NCI-H2107 treated with DMSO at 0.1 percent for 48 hours (cell line): ENCODE results near the gene TAS2R60.
"Not testable (repeated sequence)": the region's sequence is repeated elsewhere in the genome, so short reads cannot be mapped to it uniquely, and the experiment has no call there.

Experiments
- DNase-seq: peaks from one replicate; lab custom pipeline; 2025; ENCODE audit not compliant: unreplicated experiment; lab: John Stamatoyannopoulos, UW

The TAS2R60 gene

DNA sequence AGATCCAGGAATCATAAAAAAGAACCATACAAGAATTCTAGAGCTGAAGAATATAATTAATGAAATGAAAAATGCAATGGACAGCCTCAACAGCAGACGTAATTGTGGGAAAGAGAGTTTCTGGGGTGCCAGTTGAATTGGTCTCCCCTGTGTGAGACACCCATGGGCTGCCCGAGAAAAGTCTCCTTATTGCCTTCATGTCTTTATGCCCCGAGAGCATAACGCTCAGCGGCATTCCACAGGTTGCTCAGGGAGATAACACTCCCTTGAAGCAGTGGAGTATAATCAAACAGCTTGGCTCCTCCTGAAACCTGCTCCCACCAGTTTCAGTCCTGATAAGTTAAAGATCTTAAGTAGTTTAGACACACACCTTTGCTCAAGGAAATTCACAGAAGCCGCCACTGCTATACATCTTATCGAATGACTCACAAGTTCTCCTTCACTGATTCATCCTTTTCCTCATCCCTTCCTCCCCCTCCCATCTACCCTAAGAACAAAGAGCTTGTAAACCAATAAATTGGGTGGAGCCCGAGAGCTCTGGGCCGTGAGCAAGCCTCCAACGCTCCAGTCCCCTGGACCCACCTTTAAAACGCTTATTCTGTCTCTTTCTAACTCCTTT, 28.9 kb downstream of the TAS2R60 start:
- DNase-seq, result not testable (repeated sequence)

GRCh38 chr7:143477501-143478150, 34.4 kb downstream of the TAS2R60 start, which contains the start of gene TAS2R41:
Gene TAS2R41, plus strand, starts transcription at chr7:143477873. Its CDS starts 0 bp downstream, at chr7:143477873.
- no peak for DNase-seq

DNA sequence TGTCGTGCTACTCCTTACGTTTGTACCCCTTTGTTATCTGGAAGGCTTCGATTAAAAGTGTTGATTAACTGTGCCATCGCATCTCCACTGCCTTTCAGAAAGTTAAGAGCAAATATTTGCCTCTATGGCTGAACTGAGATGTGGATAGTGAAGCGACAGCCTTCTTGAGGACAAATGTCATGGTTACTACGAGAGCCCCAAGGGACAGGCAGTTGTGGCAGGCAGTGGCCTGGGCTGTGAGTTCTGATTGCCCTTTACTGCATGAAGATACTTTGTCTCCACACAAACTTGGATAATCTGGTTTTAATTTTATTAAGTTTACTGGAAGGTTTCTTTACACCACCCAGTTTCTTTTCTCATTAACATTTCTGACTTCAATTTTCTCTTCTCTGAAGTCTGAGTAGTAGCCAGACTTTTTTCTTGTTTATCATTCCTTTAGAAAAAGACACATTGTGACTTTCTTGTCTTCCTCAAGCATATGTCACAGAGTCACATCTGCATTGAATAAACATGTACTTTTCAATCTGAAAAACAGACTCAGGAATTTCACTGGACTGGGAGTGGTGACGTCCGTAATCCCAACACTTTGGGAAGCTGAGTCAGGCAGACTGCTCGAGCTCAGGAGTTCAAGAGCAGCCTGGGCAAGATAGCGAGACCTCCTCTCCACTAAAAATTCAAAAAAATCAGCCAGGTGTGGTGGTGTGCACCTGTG, 36.0 kb downstream of the TAS2R60 start:
- no peak for DNase-seq

DNA sequence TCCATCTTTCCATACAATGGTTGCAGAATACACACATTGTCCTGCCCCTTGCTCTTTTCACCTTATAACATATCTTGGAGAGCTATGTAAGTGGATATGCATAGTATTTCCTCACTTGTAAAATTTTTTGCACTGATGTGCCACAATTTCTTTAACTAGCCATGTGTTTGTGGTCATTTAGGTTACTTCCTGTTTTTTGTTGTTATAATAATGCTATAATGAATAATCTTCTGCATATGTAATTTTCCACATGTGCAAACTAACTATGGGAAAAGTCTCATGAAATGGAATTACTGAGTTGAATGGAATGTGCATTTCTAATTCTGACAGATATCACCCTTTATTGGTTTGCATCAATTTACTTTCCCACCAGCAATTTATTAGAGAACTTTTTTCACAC, 37.2 kb downstream of the TAS2R60 start:
- DNase-seq, result no peak

DNA sequence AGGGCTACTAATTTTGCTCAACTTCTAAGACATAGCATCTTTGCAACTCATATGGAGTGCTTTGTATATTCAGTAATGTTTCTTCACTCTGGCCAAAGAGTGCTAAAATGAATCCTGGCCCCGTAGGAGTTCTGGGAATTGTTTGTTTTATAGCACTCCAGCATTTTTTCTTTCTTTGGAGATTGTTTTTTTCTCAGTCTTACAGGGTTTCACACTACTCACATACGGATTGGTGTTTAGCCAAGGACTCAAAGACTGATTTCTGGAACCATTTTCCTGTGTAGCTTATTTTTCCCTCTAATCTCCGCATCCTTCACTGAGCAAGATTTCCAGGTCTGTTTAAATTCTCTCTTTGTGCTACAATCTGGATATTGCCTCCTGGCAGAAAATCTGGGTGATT, 40.9 kb downstream of the TAS2R60 start:
- DNase-seq, result no peak

- DNase-seq, result no peak
Observed at GRCh38 chr7:143485094-143485493, 41.8 kb downstream of the TAS2R60 start.

GRCh38 chr7:143485500-143485899, 42.2 kb downstream of the TAS2R60 start:
- DNase-seq, result no peak

- DNase-seq, result not testable (repeated sequence)
Observed at GRCh38 chr7:143486266-143486665, 43.0 kb downstream of the TAS2R60 start.

GRCh38 chr7:143487061-143487460, 43.8 kb downstream of the TAS2R60 start:
- no peak for DNase-seq

- no peak for DNase-seq
Observed at GRCh38 chr7:143487566-143487965, 44.3 kb downstream of the TAS2R60 start.

DNA sequence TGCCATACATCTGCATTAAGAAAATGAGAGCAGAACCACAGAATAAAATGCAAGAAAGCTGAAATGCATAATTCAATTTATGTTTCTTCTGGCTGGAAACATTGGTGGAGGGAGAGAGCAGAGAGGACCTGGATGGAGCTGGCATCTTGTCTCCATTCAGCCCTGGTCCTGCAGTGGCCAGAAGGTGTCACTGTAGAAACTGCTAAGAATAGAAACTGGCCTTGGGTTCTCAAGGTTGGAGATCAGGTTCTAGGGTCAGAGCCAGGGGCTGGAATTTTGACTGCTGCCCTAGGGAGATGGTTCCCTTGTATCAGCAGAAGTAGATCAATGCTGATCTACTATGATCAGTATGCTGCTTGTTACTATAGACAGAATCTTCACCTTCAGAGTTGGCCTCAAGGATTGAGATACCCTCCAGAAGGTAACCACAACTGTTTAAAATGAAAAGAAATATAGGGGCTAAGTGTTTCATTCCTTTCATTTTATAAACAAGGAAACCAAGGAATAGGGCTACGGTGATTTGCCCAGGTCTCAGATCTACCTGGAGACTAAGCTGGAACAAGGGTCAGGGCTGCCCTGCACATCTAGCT, 47.6 kb downstream of the TAS2R60 start:
- DNase-seq, result no peak

DNA sequence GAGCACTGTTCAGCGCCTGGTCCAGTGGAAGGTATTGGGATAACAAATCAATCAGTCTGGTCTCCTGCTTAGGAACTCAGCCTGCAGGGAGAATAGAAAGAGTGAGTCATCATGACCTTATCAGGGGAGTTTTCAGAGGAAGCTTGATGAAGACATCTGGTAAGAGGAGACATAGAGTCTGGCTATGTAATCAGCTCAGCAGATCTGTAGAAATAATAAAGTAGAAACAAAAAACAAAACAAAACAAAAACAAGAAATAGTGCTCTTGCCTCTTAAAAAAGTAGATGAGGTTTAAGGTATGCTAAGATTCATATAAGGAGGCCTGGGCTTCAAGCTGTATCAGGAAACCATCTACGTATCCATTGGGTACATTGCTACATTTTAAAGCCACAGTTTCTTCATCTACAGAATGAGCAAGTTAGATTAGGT, 48.8 kb downstream of the TAS2R60 start:
- no peak for DNase-seq

- no peak for DNase-seq
Observed at GRCh38 chr7:143492799-143493739, 49.8 kb downstream of the TAS2R60 start.

DNA sequence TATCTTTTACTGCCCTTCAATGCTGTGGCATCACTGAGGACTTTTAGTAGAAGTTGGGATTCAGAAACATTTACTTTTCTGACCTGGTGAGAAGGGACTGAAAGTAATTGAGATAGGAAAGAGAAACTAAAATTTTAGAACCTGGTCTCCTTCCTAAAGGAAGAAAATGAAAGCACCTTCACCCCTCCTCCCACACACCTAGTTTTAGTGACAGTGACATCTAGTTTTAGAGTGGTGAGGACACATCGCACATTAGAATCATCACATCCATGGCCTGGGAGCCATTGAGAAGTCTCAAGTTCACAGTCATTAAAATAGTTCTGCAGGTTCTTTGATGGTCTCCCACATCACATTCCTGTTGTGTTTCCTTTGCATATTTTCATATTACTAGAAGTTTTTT, 50.5 kb downstream of the TAS2R60 start:
- DNase-seq, result no peak
